ENCODE measurements around the gene SMLR1. TPM values are rescaled to one million over a fixed set of nuclear protein-coding genes. Genes with fewer than 3 reads are reported as not detected.

SMLR1 gene
- not detected in 2 replicates for total RNA-seq
- long read RNA-seq, result 0 reads

GRCh38 chr6:130827247-130828149, at the start of gene SMLR1:
TSS of gene SMLR1 (plus strand) at chr6:130827406. CDS start at chr6:130827414, 8 bp downstream.
- no peaks in the 10 kb centered on the region for H3K9me3 Mint-ChIP-seq (ENCODE audit: unreplicated experiment)
- H3K4me1 Mint-ChIP-seq (ENCODE audit: unreplicated experiment), result no peaks in the 10 kb centered on the region
- no peaks in the 10 kb centered on the region for H3K36me3 Mint-ChIP-seq (ENCODE audit: unreplicated experiment)
- TF ChIP-seq CTCF (IDR thresholded peaks at IDR 0.05), result no peak
- no peak within 1 kb of the TSS for H3K27ac Mint-ChIP-seq (ENCODE audit: unreplicated experiment)
- H3K27me3 Mint-ChIP-seq (ENCODE audit: unreplicated experiment), result peaks cover 2% of the 10 kb centered on the region
- no peak within 1 kb of the TSS for H3K4me3 Mint-ChIP-seq (ENCODE audit: unreplicated experiment)
- DNase-seq (ENCODE audit: extremely low spot score, unreplicated experiment), result no peak

- peaks cover 20% of the 10 kb centered on the region for H3K4me1 Mint-ChIP-seq (ENCODE audit: unreplicated experiment)
- DNase-seq (ENCODE audit: extremely low spot score, unreplicated experiment), result no peak
- no peak overlapping the region for H3K27ac Mint-ChIP-seq (ENCODE audit: unreplicated experiment)
- H3K9me3 Mint-ChIP-seq (ENCODE audit: unreplicated experiment), result peaks cover 12% of the 10 kb centered on the region
- TF ChIP-seq CTCF (IDR thresholded peaks at IDR 0.05), result no peak
- H3K36me3 Mint-ChIP-seq (ENCODE audit: unreplicated experiment), result peaks cover 2% of the 10 kb centered on the region
- no peaks in the 10 kb centered on the region for H3K27me3 Mint-ChIP-seq (ENCODE audit: unreplicated experiment)
- H3K4me3 Mint-ChIP-seq (ENCODE audit: unreplicated experiment), result no peak overlapping the region
Measured at GRCh38 chr6:130778946-130779657, 48.1 kb upstream of the SMLR1 start.

GRCh38 chr6:130779658-130780033, 47.6 kb upstream of the SMLR1 start:
- H3K36me3 Mint-ChIP-seq (ENCODE audit: unreplicated experiment), result peaks cover 2% of the 10 kb centered on the region
- DNase-seq (ENCODE audit: extremely low spot score, unreplicated experiment), result no peak
- TF ChIP-seq CTCF (IDR thresholded peaks at IDR 0.05), result no peak
- H3K27me3 Mint-ChIP-seq (ENCODE audit: unreplicated experiment), result no peaks in the 10 kb centered on the region
- peaks cover 21% of the 10 kb centered on the region for H3K4me1 Mint-ChIP-seq (ENCODE audit: unreplicated experiment)
- no peak overlapping the region for H3K27ac Mint-ChIP-seq (ENCODE audit: unreplicated experiment)
- H3K9me3 Mint-ChIP-seq (ENCODE audit: unreplicated experiment), result peaks cover 12% of the 10 kb centered on the region
- H3K4me3 Mint-ChIP-seq (ENCODE audit: unreplicated experiment), result no peak overlapping the region

GRCh38 chr6:130780122-130780521, 47.1 kb upstream of the SMLR1 start:
- H3K9me3 Mint-ChIP-seq (ENCODE audit: unreplicated experiment), result peaks cover 12% of the 10 kb centered on the region
- H3K4me3 Mint-ChIP-seq (ENCODE audit: unreplicated experiment), result no peak overlapping the region
- no peak overlapping the region for H3K27ac Mint-ChIP-seq (ENCODE audit: unreplicated experiment)
- no peaks in the 10 kb centered on the region for H3K27me3 Mint-ChIP-seq (ENCODE audit: unreplicated experiment)
- peaks cover 2% of the 10 kb centered on the region for H3K36me3 Mint-ChIP-seq (ENCODE audit: unreplicated experiment)
- peaks cover 21% of the 10 kb centered on the region for H3K4me1 Mint-ChIP-seq (ENCODE audit: unreplicated experiment)
- no peak for DNase-seq (ENCODE audit: extremely low spot score, unreplicated experiment)
- no peak for TF ChIP-seq CTCF (IDR thresholded peaks at IDR 0.05)

GRCh38 chr6:130781557-130781956, 45.6 kb upstream of the SMLR1 start:
- TF ChIP-seq CTCF (IDR thresholded peaks at IDR 0.05), result no peak
- H3K9me3 Mint-ChIP-seq (ENCODE audit: unreplicated experiment), result peaks cover 12% of the 10 kb centered on the region
- no peak overlapping the region for H3K27ac Mint-ChIP-seq (ENCODE audit: unreplicated experiment)

More at GRCh38 chr6:130781557-130781956, 45.6 kb upstream of the SMLR1 start:
- H3K36me3 Mint-ChIP-seq (ENCODE audit: unreplicated experiment), result peaks cover 2% of the 10 kb centered on the region
- H3K4me3 Mint-ChIP-seq (ENCODE audit: unreplicated experiment), result no peak overlapping the region
- H3K4me1 Mint-ChIP-seq (ENCODE audit: unreplicated experiment), result peaks cover 21% of the 10 kb centered on the region
- no peak for DNase-seq (ENCODE audit: extremely low spot score, unreplicated experiment)
- H3K27me3 Mint-ChIP-seq (ENCODE audit: unreplicated experiment), result no peaks in the 10 kb centered on the region

Data from osteocyte (in vitro differentiated cells).